Activated CD4-positive, alpha-beta T cell treated with anti-CD3 and anti-CD28 coated beads, Interleukin-2, amount 10 ng/mL, durations not matched to agents 24 days and 14 days (primary cell): ENCODE measurements around the gene UBE2J1. TPM values are rescaled to one million over a fixed set of nuclear protein-coding genes. Genes with fewer than 3 reads are reported as not detected.
"Not testable (repeated sequence)": the region's sequence is repeated elsewhere in the genome, so short reads cannot be mapped to it uniquely, and the experiment has no call there.

Source experiments
- DNase-seq: peaks from one replicate; pipeline ENCODE4 v3.0.0; 2022
- H3K27ac Mint-ChIP-seq: one replicate; pipeline ENCODE4 v1.8.0; 2022; ENCODE audit warnings: mild to moderate bottlenecking, mixed read lengths
- H3K27me3 Mint-ChIP-seq: one replicate; pipeline ENCODE4 v1.8.0; 2022; ENCODE audit warnings: mixed read lengths
- H3K36me3 Mint-ChIP-seq: one replicate; pipeline ENCODE4 v1.8.0; 2022; ENCODE audit warnings: low read depth, mild to moderate bottlenecking, mixed read lengths
- H3K4me1 Mint-ChIP-seq: one replicate; pipeline ENCODE4 v1.8.0; 2021; ENCODE audit warnings: mixed read lengths
- H3K4me3 Mint-ChIP-seq: one replicate; pipeline ENCODE4 v1.8.0; 2022; ENCODE audit warnings: mild to moderate bottlenecking, moderate library complexity, mixed read lengths
- H3K9me3 Mint-ChIP-seq: one replicate; pipeline ENCODE4 v1.8.0; 2021; ENCODE audit warnings: mixed read lengths
- intact Hi-C: fragments of 100-400 bp; cut with micrococcal nuclease; formaldehyde crosslinking; loops from one replicate; pipeline ENCODE4 v1.15.1; 2023
- total RNA-seq: library from RNA; stranded (reverse); gene quantifications from 2 replicates; pipeline ENCODE4 v1.2.3, GENCODE V29; 2022

UBE2J1 gene
- total RNA-seq, 1 donor from 2014 or later, result 31.6 TPM

- no peaks in the 10 kb centered on the region for H3K9me3 Mint-ChIP-seq
- intact Hi-C loops, result no loop called here
- DNase-seq, result no peak
- H3K4me3 Mint-ChIP-seq, result no peak overlapping the region
- H3K27me3 Mint-ChIP-seq, result no peaks in the 10 kb centered on the region
- H3K27ac Mint-ChIP-seq, result no peak overlapping the region
- H3K4me1 Mint-ChIP-seq, result peaks cover 22% of the 10 kb centered on the region
- no peaks in the 10 kb centered on the region for H3K36me3 Mint-ChIP-seq
Measured at GRCh38 chr6:89302195-89302770, 50.2 kb downstream of the UBE2J1 start.

DNA sequence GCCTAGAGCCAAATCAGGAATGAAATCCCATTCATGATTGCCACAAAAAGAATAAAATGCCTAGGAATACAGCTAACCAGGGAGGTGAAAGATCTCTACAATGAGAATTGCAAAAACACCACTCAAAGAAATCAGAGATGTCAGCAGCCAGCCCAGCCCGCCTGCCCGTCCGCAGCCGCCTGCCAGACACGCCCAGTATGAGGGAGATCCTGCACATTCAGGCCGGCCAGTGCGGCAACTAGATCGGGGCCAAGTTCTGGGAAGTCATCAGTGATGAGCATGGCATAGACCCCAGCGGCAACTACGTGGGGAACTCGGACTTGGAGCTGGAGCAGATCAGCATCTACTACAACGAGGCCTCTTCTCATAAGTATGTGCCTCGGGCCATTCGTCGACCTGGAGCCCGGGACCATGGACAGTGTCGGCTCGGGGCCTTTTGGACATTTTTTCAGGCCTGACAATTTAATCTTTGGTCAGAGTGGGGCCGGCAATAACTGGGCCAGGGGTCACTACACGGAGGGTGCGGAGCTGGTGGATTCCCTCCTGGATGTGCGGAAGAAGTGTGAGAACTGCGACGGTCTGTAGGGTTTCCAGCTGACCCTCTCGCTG lies 50.8 kb downstream of the UBE2J1 start:
- Mint-ChIP-seq H3K9me3 (no peaks in the 10 kb centered on the region), H3K4me1 (peaks cover 22% of the 10 kb centered on the region), H3K36me3 (no peaks in the 10 kb centered on the region), H3K4me3 (no peak overlapping the region), H3K27me3 (no peaks in the 10 kb centered on the region), H3K27ac (no peak overlapping the region)
- no peak for DNase-seq
- intact Hi-C loops, result no loop called here

DNA sequence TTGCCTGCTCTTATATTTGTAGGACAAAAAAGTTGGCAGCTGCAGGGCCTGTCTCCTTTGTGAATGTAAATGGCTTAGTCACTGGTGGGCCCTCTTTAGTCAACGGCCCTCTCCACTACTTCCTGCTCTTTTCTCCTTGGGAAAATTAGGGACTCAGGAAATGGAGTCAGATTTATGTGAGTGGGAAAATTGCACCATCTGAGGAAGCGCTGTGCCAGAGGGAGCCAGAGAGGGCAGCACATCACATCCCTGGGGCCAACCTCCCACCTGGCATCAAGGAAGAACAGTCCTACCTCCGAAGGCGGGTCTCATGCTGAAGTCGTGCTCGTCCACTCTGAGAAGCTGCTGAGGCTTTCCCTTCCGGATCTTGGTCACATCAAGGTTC lies 53.1 kb downstream of the UBE2J1 start:
- Mint-ChIP-seq H3K27me3 (no peaks in the 10 kb centered on the region), H3K4me1 (peaks cover 22% of the 10 kb centered on the region), H3K27ac (peak overlapping the region; percentile 86), H3K36me3 (no peaks in the 10 kb centered on the region), H3K4me3 (no peak overlapping the region), H3K9me3 (no peaks in the 10 kb centered on the region)
- intact Hi-C loops, result loop anchor here (2.0 kb wide), 2 partner anchors 61 to 219 kb away; partner anchors contain the start of gene PNRC1
- DNase-seq, result no peak

DNA sequence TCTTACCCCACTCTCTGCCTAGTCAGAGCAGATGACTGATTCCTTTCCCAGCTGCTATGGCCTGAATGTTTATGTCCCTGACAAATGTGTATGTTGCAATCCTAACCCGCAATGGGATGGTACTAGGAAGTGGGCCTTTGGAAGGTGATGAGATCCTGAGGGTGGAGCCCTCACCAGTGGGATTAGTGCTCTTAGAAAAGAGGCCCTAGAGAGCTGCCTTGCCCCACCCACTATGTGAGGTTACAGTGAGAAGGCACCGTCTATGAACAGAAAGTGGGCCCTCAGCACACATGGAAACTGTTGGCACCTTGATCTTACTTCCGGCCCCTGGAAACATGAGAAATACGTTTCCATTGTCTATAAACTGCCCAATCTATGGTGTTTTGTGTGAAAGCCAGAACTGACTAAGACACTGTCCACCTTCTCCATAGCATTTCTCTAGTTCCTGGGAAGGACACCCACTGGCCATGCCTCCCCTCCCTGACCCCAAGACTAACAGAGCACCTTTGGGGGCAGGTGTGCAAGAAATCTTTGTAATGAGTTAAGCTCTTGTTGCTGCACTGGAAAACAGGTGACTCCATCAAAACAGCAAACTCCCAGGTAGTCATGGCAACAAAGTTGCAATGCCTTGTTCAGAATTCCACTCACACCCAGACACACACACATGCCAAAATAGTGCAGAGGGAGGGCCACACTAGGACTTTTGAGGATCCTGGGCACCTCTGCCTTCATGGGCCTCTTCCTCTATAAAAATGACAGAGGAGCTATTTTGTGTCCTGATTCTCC lies 53.6 kb downstream of the UBE2J1 start:
- H3K4me3 Mint-ChIP-seq, result peak overlapping the region; percentile 56
- no peaks in the 10 kb centered on the region for H3K27me3 Mint-ChIP-seq
- H3K9me3 Mint-ChIP-seq, result no peaks in the 10 kb centered on the region
- intact Hi-C loops, result loop anchor here (1.0 to 2.0 kb wide), 4 partner anchors 53 to 339 kb away; partner anchors contain the start of genes LYRM2, PNRC1 and UBE2J1
- H3K36me3 Mint-ChIP-seq, result no peaks in the 10 kb centered on the region
- DNase-seq, result peak; percentile 88
- peak overlapping the region; percentile 86 for H3K27ac Mint-ChIP-seq
- H3K4me1 Mint-ChIP-seq, result peaks cover 22% of the 10 kb centered on the region

DNA sequence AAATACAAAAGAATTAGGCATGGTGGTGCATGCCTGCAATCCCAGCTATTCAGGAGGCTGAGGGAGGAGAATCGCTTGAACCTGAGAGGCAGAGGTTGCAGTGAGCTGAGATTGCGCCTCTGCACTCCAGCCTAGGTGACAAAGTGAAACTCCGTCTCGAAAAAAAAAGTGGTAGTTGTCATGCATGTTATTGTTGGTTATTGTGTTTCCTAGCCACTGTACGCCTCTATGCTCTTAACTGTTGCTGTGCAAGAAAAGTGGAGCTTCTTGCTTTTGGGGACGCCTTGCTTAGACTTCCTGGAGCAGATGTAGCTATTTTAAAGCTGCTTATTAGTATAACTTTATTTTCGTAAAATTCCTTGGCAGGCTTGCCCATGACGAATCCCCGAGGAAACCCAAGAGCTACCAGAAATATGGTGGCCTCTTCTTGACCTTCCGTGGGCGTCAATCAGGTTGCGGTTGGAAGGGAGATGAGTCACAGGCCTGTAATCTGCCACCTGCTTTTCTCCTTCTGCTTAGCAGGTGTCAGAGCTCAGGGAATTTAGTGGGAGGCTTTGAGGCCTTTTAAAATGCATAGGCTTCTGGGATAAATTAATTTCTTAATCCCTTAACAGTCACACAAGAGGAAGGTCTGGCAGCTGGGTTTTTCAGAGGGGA lies 54.7 kb downstream of the UBE2J1 start:
- Mint-ChIP-seq H3K9me3 (no peaks in the 10 kb centered on the region), H3K36me3 (no peaks in the 10 kb centered on the region), H3K4me1 (peaks cover 22% of the 10 kb centered on the region), H3K27me3 (no peaks in the 10 kb centered on the region), H3K27ac (peak overlapping the region; percentile 86), H3K4me3 (peak overlapping the region; percentile 56)
- intact Hi-C loops, result loop anchor here (1.0 to 2.0 kb wide), 4 partner anchors 54 to 340 kb away; partner anchors contain the start of genes LYRM2, PNRC1 and UBE2J1
- DNase-seq, result peak; percentile 90

DNA sequence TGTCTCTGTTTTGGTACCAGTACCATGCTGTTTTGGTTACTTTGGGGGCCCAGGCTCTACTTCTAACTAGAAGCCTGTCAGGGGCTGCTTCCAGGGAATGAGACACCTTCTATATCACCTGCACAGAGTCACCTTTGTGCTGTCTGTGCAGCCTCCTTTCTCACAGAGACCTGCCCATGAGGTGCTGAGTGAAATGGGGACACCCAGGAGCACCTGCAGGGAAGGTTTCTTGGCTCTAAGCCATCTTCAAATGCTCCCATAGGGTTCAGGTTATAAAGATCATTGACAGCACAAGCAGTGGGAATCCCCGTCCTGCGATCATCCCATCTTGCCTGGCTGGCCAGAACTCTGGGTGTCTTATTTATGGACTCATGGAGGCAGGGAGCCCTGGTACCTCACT lies 56.5 kb downstream of the UBE2J1 start:
- no peak overlapping the region for H3K27ac Mint-ChIP-seq
- H3K27me3 Mint-ChIP-seq, result no peaks in the 10 kb centered on the region
- no peak overlapping the region for H3K4me3 Mint-ChIP-seq
- intact Hi-C loops, result no loop called here
- H3K4me1 Mint-ChIP-seq, result peaks cover 22% of the 10 kb centered on the region
- no peak for DNase-seq
- no peaks in the 10 kb centered on the region for H3K36me3 Mint-ChIP-seq
- H3K9me3 Mint-ChIP-seq, result no peaks in the 10 kb centered on the region

GRCh38 chr6:89295116-89295515 lies 57.4 kb downstream of the UBE2J1 start:
- intact Hi-C loops, H3K4me3 Mint-ChIP-seq, H3K27ac Mint-ChIP-seq, H3K36me3 Mint-ChIP-seq, H3K27me3 Mint-ChIP-seq, DNase-seq, H3K9me3 Mint-ChIP-seq: not testable (repeated sequence)
- peaks cover 22% of the 10 kb centered on the region for H3K4me1 Mint-ChIP-seq

DNA sequence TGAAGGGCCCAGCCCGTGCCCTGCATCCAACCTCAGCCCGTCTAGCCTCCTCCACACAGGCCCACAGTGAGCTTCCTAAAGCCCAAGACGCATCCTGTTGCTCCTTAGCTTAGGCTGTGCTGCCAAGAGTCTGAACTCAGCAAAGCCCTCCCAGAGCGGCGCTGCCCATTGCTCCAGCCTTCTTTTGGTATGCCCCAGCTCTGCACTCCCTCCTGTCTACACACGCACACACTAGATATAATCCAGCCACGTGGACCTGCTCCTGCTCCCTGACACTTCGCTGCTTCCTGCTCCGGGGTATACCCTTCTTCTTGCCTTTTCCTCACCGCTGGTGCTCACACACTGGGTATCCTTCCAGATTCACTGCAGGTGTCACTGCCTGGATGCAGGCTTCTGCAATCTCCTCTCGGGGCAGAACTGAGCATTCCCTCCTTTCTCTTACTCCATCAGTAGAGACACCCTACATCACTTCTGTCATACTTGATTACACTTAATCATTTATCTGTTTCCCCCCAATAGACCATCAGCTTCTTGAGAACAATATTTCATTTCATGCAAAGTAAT lies 61.2 kb downstream of the UBE2J1 start:
- H3K36me3 Mint-ChIP-seq, result no peaks in the 10 kb centered on the region
- no peak for DNase-seq
- H3K27ac Mint-ChIP-seq, result no peak overlapping the region
- intact Hi-C loops, result no loop called here
- H3K27me3 Mint-ChIP-seq, result no peaks in the 10 kb centered on the region
- peaks cover 2% of the 10 kb centered on the region for H3K4me1 Mint-ChIP-seq
- no peak overlapping the region for H3K4me3 Mint-ChIP-seq
- no peaks in the 10 kb centered on the region for H3K9me3 Mint-ChIP-seq

DNA sequence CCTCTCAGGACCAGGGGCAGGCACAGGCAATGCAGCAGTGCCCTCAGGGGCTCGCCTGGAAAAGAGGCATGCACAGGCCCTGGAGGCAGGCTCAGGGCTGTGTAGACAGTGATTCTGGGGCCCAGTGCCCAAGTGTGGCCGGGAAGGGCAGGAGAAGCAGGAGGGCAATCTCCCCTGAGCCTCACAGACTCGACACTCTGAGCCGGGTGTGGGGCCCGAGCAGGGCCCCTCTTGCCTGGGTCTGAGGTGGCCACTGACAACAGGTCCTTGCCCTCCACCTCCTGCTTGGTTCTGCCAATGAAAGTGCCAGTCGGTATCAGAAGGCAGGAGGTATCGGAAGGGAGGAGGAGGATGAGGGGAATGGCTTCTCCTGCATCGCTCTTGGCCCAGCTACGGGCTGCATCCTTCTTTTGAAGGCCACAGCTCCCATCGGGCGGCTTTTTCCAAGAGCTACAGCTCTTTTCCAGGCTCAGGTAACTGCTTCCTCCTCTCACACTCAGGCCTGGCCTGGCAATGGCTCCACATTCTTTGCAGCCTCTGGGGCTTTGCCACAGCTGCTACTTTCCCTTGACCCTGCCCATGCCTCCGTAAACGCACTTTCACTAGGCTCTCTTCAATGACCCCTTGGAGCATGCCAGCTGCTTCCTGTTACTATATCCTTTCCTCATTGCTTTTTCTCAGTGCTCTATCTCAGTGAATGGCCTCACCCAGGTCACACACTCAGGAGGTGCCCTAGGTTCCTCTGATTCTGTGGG lies 61.9 kb downstream of the UBE2J1 start:
- Mint-ChIP-seq H3K4me3 (no peak overlapping the region), H3K9me3 (no peaks in the 10 kb centered on the region), H3K4me1 (peaks cover 2% of the 10 kb centered on the region), H3K36me3 (no peaks in the 10 kb centered on the region), H3K27me3 (no peaks in the 10 kb centered on the region), H3K27ac (no peak overlapping the region)
- DNase-seq, result no peak
- intact Hi-C loops, result no loop called here

- Mint-ChIP-seq H3K27ac (no peak overlapping the region), H3K9me3 (no peaks in the 10 kb centered on the region)
- no peak for DNase-seq
Measured at GRCh38 chr6:89289710-89290109, 62.8 kb downstream of the UBE2J1 start.

DNA sequence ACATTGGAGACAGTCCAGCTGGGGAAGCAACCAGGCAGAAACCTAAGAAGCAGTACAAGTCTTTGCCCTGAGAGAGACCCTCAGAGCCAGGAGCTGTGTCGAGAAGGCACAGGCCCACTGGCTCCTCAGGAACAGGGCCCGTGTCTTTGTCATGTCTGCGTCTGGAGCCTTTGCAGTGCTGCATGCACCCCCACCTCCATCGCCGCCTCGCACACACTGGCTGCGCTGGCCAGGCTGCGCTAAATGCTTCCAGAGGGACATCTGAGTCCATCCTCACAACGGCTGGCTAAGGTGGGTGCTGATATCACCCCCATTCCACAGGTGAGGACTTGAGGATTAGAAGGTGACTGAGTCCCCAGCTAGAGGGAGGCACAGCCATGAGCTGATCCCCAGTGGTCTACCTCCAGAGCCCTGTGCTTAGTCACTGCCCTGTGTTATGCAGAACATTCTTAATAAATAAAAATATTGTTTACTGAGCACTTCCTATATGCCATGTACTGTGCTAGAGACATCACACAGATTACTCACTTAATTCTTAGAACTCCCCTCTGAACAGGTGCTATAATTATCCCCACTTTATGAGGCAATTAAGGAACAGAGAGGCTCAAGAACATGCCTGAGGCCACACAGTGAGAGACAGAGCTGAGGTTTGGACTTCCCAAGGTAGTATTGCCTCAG lies 65.0 kb downstream of the UBE2J1 start:
- H3K4me1 Mint-ChIP-seq, result peaks cover 2% of the 10 kb centered on the region
- no peak overlapping the region for H3K4me3 Mint-ChIP-seq
- DNase-seq, result no peak
- no peaks in the 10 kb centered on the region for H3K27me3 Mint-ChIP-seq
- intact Hi-C loops, result no loop called here
- H3K36me3 Mint-ChIP-seq, result no peaks in the 10 kb centered on the region
- no peaks in the 10 kb centered on the region for H3K9me3 Mint-ChIP-seq
- no peak overlapping the region for H3K27ac Mint-ChIP-seq

More at GRCh38 chr6:89289710-89290109, 62.8 kb downstream of the UBE2J1 start:
- H3K4me1 Mint-ChIP-seq, result peaks cover 2% of the 10 kb centered on the region
- intact Hi-C loops, result no loop called here
- no peaks in the 10 kb centered on the region for H3K27me3 Mint-ChIP-seq
- H3K4me3 Mint-ChIP-seq, result no peak overlapping the region
- H3K36me3 Mint-ChIP-seq, result no peaks in the 10 kb centered on the region

DNA sequence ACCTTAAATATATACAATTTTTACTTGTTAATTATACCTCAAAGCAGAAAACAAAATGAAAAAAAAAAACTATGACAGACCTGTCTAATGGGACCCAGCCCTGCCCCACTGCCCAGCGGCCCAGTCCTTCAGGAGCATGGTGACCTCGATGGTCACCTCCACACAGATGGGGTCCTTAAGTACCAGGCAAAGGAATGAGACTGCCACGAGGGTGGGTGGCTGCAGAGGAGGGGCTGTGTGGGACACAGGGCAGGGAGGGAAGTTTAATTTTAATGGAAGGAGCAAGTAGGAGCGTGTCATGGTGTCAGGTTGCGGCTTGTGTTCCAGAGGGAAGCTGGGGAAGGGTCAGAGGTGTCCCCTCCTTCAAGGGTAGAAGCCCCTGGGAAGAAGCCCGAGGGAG lies 66.0 kb downstream of the UBE2J1 start:
- no peak overlapping the region for H3K27ac Mint-ChIP-seq
- H3K4me3 Mint-ChIP-seq, result no peak overlapping the region
- no peaks in the 10 kb centered on the region for H3K27me3 Mint-ChIP-seq
- no peaks in the 10 kb centered on the region for H3K9me3 Mint-ChIP-seq
- DNase-seq, result no peak
- intact Hi-C loops, result no loop called here
- H3K4me1 Mint-ChIP-seq, result peaks cover 4% of the 10 kb centered on the region
- H3K36me3 Mint-ChIP-seq, result no peaks in the 10 kb centered on the region
